NCI-H510A treated with DMSO at 0.1 percent for 48 hours (cell line): Measurements from ENCODE around the gene HBP1.
"Not testable (repeated sequence)": the region's sequence is repeated elsewhere in the genome, so short reads cannot be mapped to it uniquely, and the experiment has no call there.

ENCODE experiments used
- DNase-seq: peaks from one replicate; lab custom pipeline; 2025; lab: John Stamatoyannopoulos, UW

HBP1 gene

DNA sequence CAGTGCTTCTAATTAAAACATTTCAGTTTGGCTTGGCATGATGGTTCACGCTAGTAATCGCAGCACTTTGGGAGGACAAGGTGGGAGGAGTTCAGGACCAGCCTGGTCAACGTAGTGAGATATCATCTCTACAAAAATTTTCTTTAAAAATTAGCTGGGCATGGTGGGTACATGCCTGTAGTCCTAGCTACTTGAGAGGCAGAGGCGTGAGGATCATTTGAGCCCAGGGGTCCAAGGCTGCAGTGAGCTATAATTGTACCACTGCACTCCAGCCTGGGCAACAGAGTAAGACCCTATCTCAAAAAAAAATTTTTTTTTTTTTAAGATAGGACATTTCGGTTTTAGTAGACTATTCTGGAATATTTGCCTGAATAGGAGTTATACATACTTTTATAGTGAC, 12.4 kb downstream of the HBP1 start:
- DNase-seq: no peak

GRCh38 chr7:107185716-107186115, 16.9 kb downstream of the HBP1 start:
- no peak for DNase-seq

GRCh38 chr7:107186240-107186639, 17.4 kb downstream of the HBP1 start:
- DNase-seq: no peak

DNA sequence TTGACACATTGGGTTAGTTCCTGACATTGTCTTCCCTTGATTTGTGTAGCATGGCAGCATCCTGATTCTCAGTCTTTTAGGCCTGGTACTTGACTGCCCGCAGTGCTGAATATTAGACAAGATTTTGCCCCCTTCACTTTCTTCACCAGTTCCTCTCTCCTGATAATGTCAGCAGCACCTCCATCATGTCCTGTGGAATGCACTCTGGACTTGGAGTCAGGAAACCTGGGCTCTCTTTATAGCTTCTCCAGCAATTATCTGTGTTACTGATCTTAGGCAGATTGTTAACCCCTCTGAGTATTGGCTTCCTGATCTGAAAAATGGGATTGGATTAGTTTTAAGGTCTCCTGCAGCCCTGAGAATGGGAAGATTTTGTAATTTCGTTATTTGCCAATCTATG, 19.0 kb downstream of the HBP1 start:
- no peak for DNase-seq

- no peak for DNase-seq
Measured at GRCh38 chr7:107190090-107190489, 21.3 kb downstream of the HBP1 start.

- no peak for DNase-seq
Measured at GRCh38 chr7:107194052-107194451, 25.2 kb downstream of the HBP1 start.

- no peak for DNase-seq
Measured at GRCh38 chr7:107196834-107197610, 28.2 kb downstream of the HBP1 start.

- DNase-seq: peak; percentile 41
Measured at GRCh38 chr7:107201795-107202450, 33.1 kb downstream of the HBP1 start.

DNA sequence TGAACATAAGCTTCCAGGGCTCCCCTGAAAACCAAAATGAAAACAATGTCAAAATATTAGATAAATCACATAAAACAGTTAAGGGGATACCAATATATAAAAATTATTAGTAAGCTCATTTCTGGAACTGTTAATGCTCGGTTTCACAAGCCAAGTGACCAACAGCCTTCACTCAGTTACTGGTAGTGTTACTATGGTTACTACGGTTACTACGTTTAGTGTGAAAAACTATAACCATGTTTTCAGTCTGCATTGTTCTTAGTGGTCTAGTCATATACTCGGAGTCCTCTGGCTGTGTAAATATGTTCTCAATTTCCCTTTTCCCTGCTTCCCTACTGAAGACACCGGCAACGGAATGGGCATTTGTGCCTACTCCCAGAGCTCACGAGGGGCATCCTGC, 34.8 kb downstream of the HBP1 start:
- no peak for DNase-seq

- DNase-seq: no peak
Measured at GRCh38 chr7:107206136-107206535, 37.3 kb downstream of the HBP1 start.

- no peak for DNase-seq
Measured at GRCh38 chr7:107206706-107207105, 37.9 kb downstream of the HBP1 start.

- DNase-seq: no peak
Measured at GRCh38 chr7:107207459-107207858, 38.7 kb downstream of the HBP1 start.

- no peak for DNase-seq
Measured at GRCh38 chr7:107208024-107208521, 39.3 kb downstream of the HBP1 start.

- DNase-seq: no peak
Measured at GRCh38 chr7:107208563-107208962, 39.8 kb downstream of the HBP1 start.

GRCh38 chr7:107209565-107209964, 40.8 kb downstream of the HBP1 start:
- no peak for DNase-seq

DNA sequence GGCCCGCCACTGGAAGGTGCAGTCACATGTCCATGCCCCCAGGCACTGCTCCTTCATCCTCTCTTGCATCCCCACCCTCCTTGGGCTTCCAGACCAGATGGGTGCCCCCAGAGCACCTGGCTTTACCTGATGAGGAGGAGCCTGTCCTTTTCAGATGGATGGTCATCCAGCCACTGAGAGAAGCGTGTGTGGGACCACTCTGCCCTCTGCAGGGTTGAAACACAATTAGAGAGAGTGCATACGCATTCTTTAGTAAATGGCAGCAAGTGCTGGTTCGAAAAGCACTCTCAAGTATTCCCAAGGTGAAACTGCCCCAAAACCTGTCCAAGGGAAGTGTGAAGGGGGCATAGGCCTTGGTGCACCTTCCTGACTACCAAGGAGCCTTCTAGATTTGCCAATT, 41.6 kb downstream of the HBP1 start:
- DNase-seq: no peak

- no peak for DNase-seq
Measured at GRCh38 chr7:107212725-107213124, 43.9 kb downstream of the HBP1 start.

DNA sequence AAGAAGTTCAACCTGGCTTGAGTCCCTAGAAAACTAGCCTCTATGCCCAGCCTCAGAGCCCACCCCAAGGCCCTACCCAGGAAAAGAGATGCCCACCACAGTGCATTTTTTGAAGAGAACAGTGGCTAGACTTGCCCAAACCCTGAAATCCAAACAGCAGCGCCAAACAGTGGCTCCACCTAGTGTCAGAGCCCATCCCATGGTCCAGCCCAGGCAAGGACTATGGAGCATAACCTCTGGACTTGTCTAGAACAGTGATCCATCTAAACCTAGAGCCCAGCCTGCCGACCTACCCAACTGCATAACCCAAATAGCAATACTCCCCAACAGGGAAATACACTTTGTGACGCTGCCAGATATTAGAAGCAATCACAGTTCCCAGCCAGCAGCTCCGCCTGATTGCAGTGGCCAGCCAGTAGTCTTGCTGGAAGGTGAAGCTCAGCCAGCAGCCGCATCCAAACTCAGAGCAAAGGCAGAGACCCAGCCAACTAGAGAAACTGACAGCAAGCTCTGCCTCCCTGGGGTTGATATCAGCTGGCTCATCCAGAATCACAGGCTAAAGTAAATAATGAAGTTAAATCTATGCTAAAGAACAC, 44.5 kb downstream of the HBP1 start:
- DNase-seq: no peak

- DNase-seq: no peak
Measured at GRCh38 chr7:107213945-107214344, 45.1 kb downstream of the HBP1 start.

DNA sequence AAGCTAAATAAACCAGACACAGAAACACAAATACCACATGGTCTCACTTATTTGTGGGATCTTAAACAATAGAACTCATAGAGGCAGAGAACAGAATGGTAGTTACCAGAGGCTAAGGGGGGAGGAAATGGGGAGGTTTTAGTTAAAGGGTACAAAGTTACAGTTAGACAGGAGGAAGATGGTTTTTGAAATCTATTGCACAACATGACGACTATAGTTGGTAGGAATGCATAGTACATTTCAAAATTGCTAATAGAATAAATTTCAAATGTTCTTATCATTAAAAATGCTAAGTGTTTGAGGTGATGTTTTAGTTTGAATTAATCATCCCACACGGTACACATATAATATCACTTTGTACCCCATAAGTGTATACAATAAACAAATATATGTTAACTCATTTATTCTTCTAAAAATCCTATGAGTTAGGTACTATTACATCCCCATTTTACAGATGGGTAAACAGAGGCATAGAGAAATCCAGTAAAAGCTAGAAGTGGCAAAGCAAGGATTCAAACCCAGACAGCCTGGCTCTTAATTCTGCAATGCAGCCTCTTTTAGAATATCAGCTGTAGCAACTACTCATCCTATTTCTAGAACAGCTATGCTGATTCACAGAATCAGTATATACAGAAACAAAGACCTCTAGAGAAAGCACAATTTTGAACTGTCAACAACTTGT, 50.9 kb downstream of the HBP1 start:
- no peak for DNase-seq

- no peak for DNase-seq
Measured at GRCh38 chr7:107220356-107220755, 51.6 kb downstream of the HBP1 start.

DNA sequence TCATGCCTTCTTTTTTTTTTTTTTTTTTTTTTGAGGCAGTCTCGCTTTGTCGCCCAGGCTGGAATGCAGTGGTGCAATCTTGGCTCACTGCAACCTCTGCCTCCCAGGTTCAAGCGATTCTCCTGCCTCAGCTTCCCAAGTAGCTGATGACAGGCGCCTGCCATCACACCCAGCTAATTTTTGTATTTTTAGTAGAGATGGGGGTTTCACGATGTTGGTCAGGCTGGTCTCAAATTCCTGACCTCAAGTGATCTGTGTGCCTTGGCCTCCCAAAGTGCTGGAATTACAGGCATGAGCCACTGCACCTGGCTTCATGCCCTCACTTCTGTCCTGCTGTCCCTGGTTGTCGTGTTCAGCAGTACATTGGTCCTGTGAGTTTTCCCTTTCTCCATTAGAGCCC, 52.0 kb downstream of the HBP1 start:
- DNase-seq: not testable (repeated sequence)
